Naive thymus-derived CD8-positive, alpha-beta T cell (primary cell): ENCODE measurements around the gene SPTLC2. TPM values are rescaled to one million over a fixed set of nuclear protein-coding genes. Genes with fewer than 3 reads are reported as not detected.
A peak's percentile ranks its signal among the peaks of the same experiment; 100 is the strongest.
"Not testable (repeated sequence)": the region's sequence is repeated elsewhere in the genome, so short reads cannot be mapped to it uniquely, and the experiment has no call there.

Experiments used
- ATAC-seq, 2 donors: fragments of 150-1000 bp; cut with Tn5 transposase in 1 of 2; sonication (Bioruptor Pico), chemical (Tn5 transposase) in 1 of 2; 1 replicate in 1 of 2; 2 replicates in 1 of 2; pipeline ENCODE4 v1.10.0; 2021; ENCODE audit warnings: mild to moderate bottlenecking in 2 of 2, moderate library complexity in 2 of 2
- POLR2A ChIA-PET: fragments of 350-600 bp; sonication (Branson Sonifier 250); formaldehyde crosslinking; loops from one replicate; lab custom pipeline; 2021; ENCODE audit warnings: antibody characterized with exemption; lab: Charles Lee
- DNase-seq, 10 donors: peaks; one replicate each; pipeline versions ENCODE4 v3.0.0 to v3.0.0-alpha.2; 2020 to 2022
- H3K27ac Mint-ChIP-seq, 10 donors: one replicate each; pipeline ENCODE4 v1.8.0; 2020 to 2022; ENCODE audit warnings: mild to moderate bottlenecking in 10 of 10, mixed read lengths in 10 of 10, moderate library complexity in 4 of 10, inconsistent platforms in 1 of 10
- H3K27me3 Mint-ChIP-seq, 5 donors: one replicate each; pipeline ENCODE4 v1.8.0; 2021 to 2022; ENCODE audit warnings: mixed read lengths in 5 of 5
- H3K36me3 Mint-ChIP-seq, 3 donors: one replicate each; pipeline ENCODE4 v1.8.0; 2020 to 2022; ENCODE audit warnings: mixed read lengths in 3 of 3, mild to moderate bottlenecking in 2 of 3, inconsistent platforms in 1 of 3
- H3K4me1 Mint-ChIP-seq, 4 donors: one replicate each; pipeline ENCODE4 v1.8.0; 2021 to 2022; ENCODE audit warnings: mixed read lengths in 4 of 4
- H3K4me3 Mint-ChIP-seq, 10 donors: one replicate each; pipeline ENCODE4 v1.8.0; 2020 to 2022; ENCODE audit warnings: mild to moderate bottlenecking in 10 of 10, mixed read lengths in 10 of 10, moderate library complexity in 6 of 10, inconsistent platforms in 1 of 10
- H3K9me3 Mint-ChIP-seq, 9 donors: one replicate each; pipeline ENCODE4 v1.8.0; 2020 to 2022; ENCODE audit warnings: mixed read lengths in 9 of 9, mild to moderate bottlenecking in 3 of 9, inconsistent platforms in 1 of 9, moderate library complexity in 1 of 9
- polyA plus RNA-seq, 3 donors: library from polyadenylated mRNA; unstranded; fragments of 300-500 nt; fragmentation: Illumina TruSeq; gene quantifications; one replicate each; pipeline ENCODE4 v1.2.3, GENCODE V29; 2021
- total RNA-seq, 8 experiments: library from RNA in 2 of 8; stranded (reverse) in 2 of 8; gene quantifications; one replicate each; pipeline ENCODE4 v1.2.3 and lab custom pipeline; 2021 to 2026

Gene SPTLC2
- total and polyA plus RNA-seq, 5 experiments from 2014 or later: 10.0 to 26.0 (median 11.8) TPM

GRCh38 chr14:77599889-77600288, 16.5 kb downstream of the SPTLC2 start:
- ATAC-seq (no peak), DNase-seq (no peak)
- H3K4me3 Mint-ChIP-seq: peak overlapping the region in 1 of 10 donors; percentile 69
- no peaks in the 10 kb centered on the region for H3K27me3 Mint-ChIP-seq
- POLR2A ChIA-PET: no interaction called here
- H3K9me3 Mint-ChIP-seq: no peaks in the 10 kb centered on the region
- peaks cover 0 to 18% (median 9%) of the 10 kb centered on the region in 3 donors for H3K36me3 Mint-ChIP-seq
- peak overlapping the region in 9 of 10 donors; percentile 84 to 95 (median 90) for H3K27ac Mint-ChIP-seq
- H3K4me1 Mint-ChIP-seq: peaks cover 22 to 71% (median 58%) of the 10 kb centered on the region in 4 donors

GRCh38 chr14:77598366-77599070, 17.9 kb downstream of the SPTLC2 start:
- Mint-ChIP-seq H3K9me3 (no peaks in the 10 kb centered on the region), H3K36me3 (peaks cover 0 to 22% (median 11%) of the 10 kb centered on the region in 3 donors), H3K27me3 (no peaks in the 10 kb centered on the region), H3K27ac (peak overlapping the region; percentile 85 to 96 (median 91)), H3K4me1 (peaks cover 25 to 74% (median 64%) of the 10 kb centered on the region in 4 donors), H3K4me3 (peak overlapping the region; percentile 38 to 80 (median 71))
- ATAC-seq: peak; percentile 76 to 77
- POLR2A ChIA-PET: no interaction called here
- DNase-seq: peak in 5 of 10 donors; percentile 5 to 55 (median 28)

- ATAC-seq (peak; percentile 88 to 99), DNase-seq (peak in 3 of 10 donors; percentile 36 to 67 (median 64))
- Mint-ChIP-seq H3K9me3 (no peaks in the 10 kb centered on the region), H3K36me3 (peaks cover 0 to 23% (median 11%) of the 10 kb centered on the region in 3 donors), H3K27me3 (no peaks in the 10 kb centered on the region), H3K27ac (peak overlapping the region; percentile 84 to 96 (median 92)), H3K4me1 (peaks cover 21 to 80% (median 56%) of the 10 kb centered on the region in 4 donors), H3K4me3 (peak overlapping the region; percentile 56 to 85 (median 75))
- POLR2A ChIA-PET: interaction anchor here (0.7 to 1.5 kb wide), 3 partner anchors 12 to 60 kb away, joined by 3 to 6 read pairs (median 3); partner anchors contain the start of gene SPTLC2
Observed at GRCh38 chr14:77593501-77593961, 22.9 kb downstream of the SPTLC2 start.

- Mint-ChIP-seq H3K9me3 (no peaks in the 10 kb centered on the region), H3K4me1 (peaks cover 27 to 87% (median 57%) of the 10 kb centered on the region in 4 donors), H3K27ac (peak overlapping the region in 4 of 10 donors; percentile 53 to 83 (median 74)), H3K27me3 (no peaks in the 10 kb centered on the region), H3K4me3 (peak overlapping the region in 3 of 10 donors; percentile 28 to 77 (median 42)), H3K36me3 (peaks cover 0 to 24% (median 8%) of the 10 kb centered on the region in 3 donors)
- POLR2A ChIA-PET: no interaction called here
- ATAC-seq (no peak), DNase-seq (no peak)
Observed at GRCh38 chr14:77590845-77591485, 25.5 kb downstream of the SPTLC2 start.

- ATAC-seq: no peak
Observed at GRCh38 chr14:77589099-77589498, 27.3 kb downstream of the SPTLC2 start.

GRCh38 chr14:77588411-77589025, 27.9 kb downstream of the SPTLC2 start:
- Mint-ChIP-seq H3K27ac (peak overlapping the region in 4 of 10 donors; percentile 21 to 83 (median 64)), H3K4me3 (peak overlapping the region in 3 of 10 donors; percentile 10 to 58 (median 24)), H3K4me1 (peaks cover 24 to 74% (median 47%) of the 10 kb centered on the region in 4 donors), H3K36me3 (peaks cover 0 to 12% (median 0%) of the 10 kb centered on the region in 3 donors)
- H3K9me3 Mint-ChIP-seq, DNase-seq, POLR2A ChIA-PET, ATAC-seq, H3K27me3 Mint-ChIP-seq: not testable (repeated sequence)

More at GRCh38 chr14:77589099-77589498, 27.3 kb downstream of the SPTLC2 start:
- no peak for DNase-seq
- Mint-ChIP-seq H3K4me1 (peaks cover 26 to 80% (median 51%) of the 10 kb centered on the region in 4 donors), H3K4me3 (peak overlapping the region in 4 of 10 donors; percentile 19 to 34 (median 22)), H3K27me3 (no peaks in the 10 kb centered on the region), H3K27ac (peak overlapping the region in 6 of 10 donors; percentile 33 to 83 (median 58)), H3K36me3 (peaks cover 0 to 12% (median 0%) of the 10 kb centered on the region in 3 donors), H3K9me3 (no peaks in the 10 kb centered on the region)
- POLR2A ChIA-PET: interaction anchor here (0.7 kb wide), 1 partner anchor 43 kb away, joined by 5 read pairs; no protein-coding TSS in a partner anchor

GRCh38 chr14:77585385-77585784, 31.1 kb downstream of the SPTLC2 start:
- H3K4me3 Mint-ChIP-seq: no peak overlapping the region
- peaks cover 17 to 73% (median 43%) of the 10 kb centered on the region in 4 donors for H3K4me1 Mint-ChIP-seq
- H3K27me3 Mint-ChIP-seq: no peaks in the 10 kb centered on the region
- DNase-seq (no peak), ATAC-seq (no peak)
- POLR2A ChIA-PET: interaction anchor here (0.6 kb wide), 1 partner anchor 9 kb away, joined by 3 read pairs; no protein-coding TSS in a partner anchor
- peaks cover 0 to 12% (median 0%) of the 10 kb centered on the region in 3 donors for H3K36me3 Mint-ChIP-seq
- H3K27ac Mint-ChIP-seq: no peak overlapping the region
- H3K9me3 Mint-ChIP-seq: no peaks in the 10 kb centered on the region

- no peaks in the 10 kb centered on the region for H3K27me3 Mint-ChIP-seq
- DNase-seq (no peak), ATAC-seq (no peak)
- H3K4me1 Mint-ChIP-seq: peaks cover 16 to 69% (median 43%) of the 10 kb centered on the region in 4 donors
- POLR2A ChIA-PET: no interaction called here
- H3K36me3 Mint-ChIP-seq: peaks cover 0 to 14% (median 0%) of the 10 kb centered on the region in 3 donors
- no peak overlapping the region for H3K4me3 Mint-ChIP-seq
- no peaks in the 10 kb centered on the region for H3K9me3 Mint-ChIP-seq
- H3K27ac Mint-ChIP-seq: peak overlapping the region in 1 of 10 donors; percentile 44
Observed at GRCh38 chr14:77584809-77585208, 31.6 kb downstream of the SPTLC2 start.

- POLR2A ChIA-PET: no interaction called here
Observed at GRCh38 chr14:77583657-77584056, 32.8 kb downstream of the SPTLC2 start.

GRCh38 chr14:77582511-77582910, 33.9 kb downstream of the SPTLC2 start:
- ATAC-seq (no peak), DNase-seq (no peak)
- Mint-ChIP-seq H3K27me3 (no peaks in the 10 kb centered on the region), H3K4me1 (peaks cover 13 to 51% (median 37%) of the 10 kb centered on the region in 4 donors), H3K36me3 (peaks cover 0 to 21% (median under 1%) of the 10 kb centered on the region in 3 donors), H3K4me3 (peak overlapping the region in 1 of 10 donors; percentile 26), H3K9me3 (no peaks in the 10 kb centered on the region), H3K27ac (peak overlapping the region in 6 of 10 donors; percentile 6 to 62 (median 26))
- POLR2A ChIA-PET: interaction anchor here (1.7 kb wide), 1 partner anchor 10 kb away, joined by 6 read pairs; no protein-coding TSS in a partner anchor

More at GRCh38 chr14:77583657-77584056, 32.8 kb downstream of the SPTLC2 start:
- H3K36me3 Mint-ChIP-seq: peaks cover 0 to 19% (median 0%) of the 10 kb centered on the region in 3 donors
- no peak for DNase-seq
- no peak for ATAC-seq
- peaks cover 15 to 61% (median 40%) of the 10 kb centered on the region in 4 donors for H3K4me1 Mint-ChIP-seq
- peak overlapping the region in 1 of 10 donors; percentile 40 for H3K27ac Mint-ChIP-seq
- no peaks in the 10 kb centered on the region for H3K27me3 Mint-ChIP-seq
- H3K4me3 Mint-ChIP-seq: no peak overlapping the region
- no peaks in the 10 kb centered on the region for H3K9me3 Mint-ChIP-seq

- H3K4me3 Mint-ChIP-seq: peak overlapping the region; percentile 36 to 70 (median 55)
- no peaks in the 10 kb centered on the region for H3K27me3 Mint-ChIP-seq
- H3K27ac Mint-ChIP-seq: peak overlapping the region; percentile 46 to 84 (median 74)
- ATAC-seq (peak; percentile 60 to 81), DNase-seq (peak in 3 of 10 donors; percentile 43 to 55 (median 46))
- H3K36me3 Mint-ChIP-seq: peaks cover 0 to 29% (median 9%) of the 10 kb centered on the region in 3 donors
- H3K4me1 Mint-ChIP-seq: peaks cover 8 to 42% (median 33%) of the 10 kb centered on the region in 4 donors
- POLR2A ChIA-PET: interaction anchor here (0.7 to 1.7 kb wide), 3 partner anchors 12 to 35 kb away, joined by 6 to 8 read pairs (median 6); no protein-coding TSS in a partner anchor
- H3K9me3 Mint-ChIP-seq: no peaks in the 10 kb centered on the region
Observed at GRCh38 chr14:77580964-77581505, 35.4 kb downstream of the SPTLC2 start.
